GM12873 (cell line): Measurements from ENCODE around the gene IL17RA.

Experiments used
- CTCF ChIP-seq: IDR thresholded peaks from 2 replicates; pipeline ENCODE4 v1.5.1; 2012; ENCODE audit warnings: low read depth, mild to moderate bottlenecking, moderate library complexity, low read length, control low read depth; ENCODE audit not compliant: insufficient read depth; ENCODE audit errors: missing control alignments

The IL17RA gene

GRCh38 chr22:17105143-17106129 lies 20.6 kb downstream of the IL17RA start:
- no peak for TF ChIP-seq CTCF

- peak; percentile 21 for TF ChIP-seq CTCF
Measured at GRCh38 chr22:17106161-17106784, 21.5 kb downstream of the IL17RA start.

GRCh38 chr22:17106785-17107546 lies 22.2 kb downstream of the IL17RA start:
- no peak for TF ChIP-seq CTCF

- no peak for TF ChIP-seq CTCF
Measured at GRCh38 chr22:17107547-17107810, 22.7 kb downstream of the IL17RA start.

- no peak for TF ChIP-seq CTCF
Measured at GRCh38 chr22:17108256-17109112, 23.7 kb downstream of the IL17RA start.

- no peak for TF ChIP-seq CTCF
Measured at GRCh38 chr22:17109113-17109865, 24.5 kb downstream of the IL17RA start.
